MCF 10A (cell line): ENCODE results near the gene ITIH4. TPM values are rescaled to one million over a fixed set of nuclear protein-coding genes. Genes with fewer than 3 reads are reported as not detected.

Experiments used
- Bru-seq: library from RNA; stranded (reverse); fragments of 400-500 nt; gene quantifications from one replicate; lab custom pipeline; 2021; lab: Mats Ljungman, UMichigan
- BruChase-seq, 2 experiments: library from RNA; stranded (reverse); fragments of 400-500 nt; gene quantifications; one replicate each; lab custom pipeline; 2021; lab: Mats Ljungman, UMichigan
- BruUV-seq: library from RNA; stranded (reverse); fragments of 400-500 nt; replicated peaks from 2 replicates; lab custom pipeline; 2021; lab: Mats Ljungman, UMichigan
- CTCF ChIA-PET: fragments of 300-600 bp; sonication (Branson Sonifier 250); formaldehyde crosslinking; extraction: SDS; loops from one replicate; lab custom pipeline; 2021; ENCODE audit warnings: antibody characterized with exemption, inconsistent platforms; lab: Yijun Ruan, JAX
- POLR2A ChIA-PET: fragments of 300-600, 350-650 bp; sonication (Branson Sonifier 250); formaldehyde crosslinking; extraction: SDS; loops from one replicate; lab custom pipeline; 2020; ENCODE audit warnings: antibody characterized with exemption, inconsistent platforms; lab: Yijun Ruan, JAX
- DNase-seq: peaks from one replicate; pipeline ENCODE4 v3.0.0-alpha.2; 2018; ENCODE audit not compliant: unreplicated experiment
- H3K27ac Mint-ChIP-seq: one replicate; pipeline ENCODE4 v1.8.0; 2022; ENCODE audit warnings: mild to moderate bottlenecking, low read depth, mixed read lengths; ENCODE audit not compliant: unreplicated experiment
- H3K27me3 Mint-ChIP-seq: one replicate; pipeline ENCODE4 v1.8.0; 2022; ENCODE audit warnings: mixed read lengths; ENCODE audit not compliant: insufficient read depth, unreplicated experiment
- H3K36me3 Mint-ChIP-seq: one replicate; pipeline ENCODE4 v1.8.0; 2022; ENCODE audit warnings: mild to moderate bottlenecking, moderate library complexity, mixed read lengths; ENCODE audit not compliant: insufficient read depth, unreplicated experiment
- H3K4me1 Mint-ChIP-seq: one replicate; pipeline ENCODE4 v1.8.0; 2022; ENCODE audit warnings: mixed read lengths; ENCODE audit not compliant: insufficient read depth, unreplicated experiment
- H3K4me3 Mint-ChIP-seq: one replicate; pipeline ENCODE4 v1.8.0; 2022; ENCODE audit warnings: mild to moderate bottlenecking, moderate library complexity, mixed read lengths; ENCODE audit not compliant: unreplicated experiment
- H3K9me3 Mint-ChIP-seq: one replicate; pipeline ENCODE4 v1.8.0; 2022; ENCODE audit warnings: mixed read lengths; ENCODE audit not compliant: unreplicated experiment
- intact Hi-C: fragments of 100-400 bp; cut with micrococcal nuclease; formaldehyde crosslinking; loops from 2 replicates; pipeline ENCODE4 v1.14.1; 2022
- long read RNA-seq: library from polyadenylated mRNA; stranded (forward); transcript quantifications from one replicate; pipeline ENCODE4 v2.0.0, GENCODE V29; 2022
- total RNA-seq: library from RNA; stranded (reverse); gene quantifications from 2 replicates; pipeline ENCODE4 v1.2.3, GENCODE V29; 2022
- TF ChIP-seq, protein P1 (sequence below): fragments of 200-600 bp; IDR thresholded peaks from one replicate; pipeline ENCODE4 v1.8.0; 2022; ENCODE audit warnings: antibody characterized with exemption, mild to moderate bottlenecking; ENCODE audit not compliant: unreplicated experiment

The ITIH4 gene
- 0.58 and 2.9 TPM in 2 replicates for total RNA-seq
- percentile 2 among the genes with signal in this experiment for Bru-seq, nascent RNA
- percentile 33 among the genes with signal in this experiment for BruChase-seq, experiment 1, labeled RNA remaining after a 6-hour chase
- percentile 31 among the genes with signal in this experiment for BruChase-seq, experiment 2, labeled RNA remaining after a 2-hour chase
- long read RNA-seq, partial matches to known transcripts: 0 of 1 reads
- long read RNA-seq, other reads (novel, unspliced or antisense): 1 of 1 reads

DNA sequence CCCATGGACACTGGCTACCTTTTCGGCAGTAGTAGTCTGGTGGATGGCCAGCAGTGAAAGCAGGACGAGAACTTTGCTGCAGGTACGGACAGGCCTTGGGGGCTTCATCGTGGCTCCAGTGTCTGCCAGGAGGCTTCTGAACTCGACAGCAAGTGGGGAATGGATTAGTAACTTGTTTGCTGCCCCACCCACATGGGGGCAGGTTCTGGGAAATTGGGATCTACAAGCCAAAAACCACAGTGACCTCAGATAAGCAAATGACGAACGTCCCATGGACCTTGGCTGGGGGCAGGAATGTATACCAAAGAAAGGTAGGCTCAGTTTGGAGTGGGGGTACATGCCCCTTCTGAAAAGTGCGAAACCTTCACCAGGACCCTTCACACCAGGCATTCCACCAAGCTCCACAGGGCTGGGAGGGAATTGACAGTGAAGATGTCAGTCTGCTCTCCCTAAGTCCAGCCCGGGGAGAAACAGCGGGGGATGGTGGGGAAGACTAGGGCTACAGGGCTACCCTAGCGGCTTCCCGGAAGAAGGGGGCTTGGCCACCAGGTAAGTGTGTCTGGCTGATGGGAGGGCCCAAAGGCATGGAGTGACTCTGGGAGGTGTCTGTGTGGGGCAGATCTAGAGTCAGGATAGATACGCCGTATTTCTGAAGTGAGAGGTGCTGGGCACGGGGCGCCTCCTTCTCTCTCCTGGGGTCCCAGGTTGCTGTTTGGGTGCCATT lies at the start of gene ITIH4:
TSS of gene ITIH4 (minus strand) at position 138 of the 724 bp plus-strand sequence. CDS start at position 108, 30 bp downstream.
- Mint-ChIP-seq H3K9me3 (no peaks in the 10 kb centered on the region), H3K27ac (no peak within 1 kb of the TSS), H3K27me3 (no peaks in the 10 kb centered on the region), H3K4me3 (no peak within 1 kb of the TSS), H3K36me3 (no peaks in the 10 kb centered on the region), H3K4me1 (peaks cover 6% of the 10 kb centered on the region)
- BruUV-seq: no TSS peak
- ChIA-PET POLR2A (interaction anchor here (0.7 to 1.0 kb wide), 2 partner anchors 10 to 860 kb away, joined by 4 read pairs; no protein-coding TSS in a partner anchor), CTCF (interaction anchor here (0.6 to 1.2 kb wide), 2 partner anchors 10 to 77 kb away, joined by 3 to 5 read pairs; no protein-coding TSS in a partner anchor)
- DNase-seq: peak; percentile 69
- intact Hi-C loops: no loop called here
- TF ChIP-seq, protein P1, sequence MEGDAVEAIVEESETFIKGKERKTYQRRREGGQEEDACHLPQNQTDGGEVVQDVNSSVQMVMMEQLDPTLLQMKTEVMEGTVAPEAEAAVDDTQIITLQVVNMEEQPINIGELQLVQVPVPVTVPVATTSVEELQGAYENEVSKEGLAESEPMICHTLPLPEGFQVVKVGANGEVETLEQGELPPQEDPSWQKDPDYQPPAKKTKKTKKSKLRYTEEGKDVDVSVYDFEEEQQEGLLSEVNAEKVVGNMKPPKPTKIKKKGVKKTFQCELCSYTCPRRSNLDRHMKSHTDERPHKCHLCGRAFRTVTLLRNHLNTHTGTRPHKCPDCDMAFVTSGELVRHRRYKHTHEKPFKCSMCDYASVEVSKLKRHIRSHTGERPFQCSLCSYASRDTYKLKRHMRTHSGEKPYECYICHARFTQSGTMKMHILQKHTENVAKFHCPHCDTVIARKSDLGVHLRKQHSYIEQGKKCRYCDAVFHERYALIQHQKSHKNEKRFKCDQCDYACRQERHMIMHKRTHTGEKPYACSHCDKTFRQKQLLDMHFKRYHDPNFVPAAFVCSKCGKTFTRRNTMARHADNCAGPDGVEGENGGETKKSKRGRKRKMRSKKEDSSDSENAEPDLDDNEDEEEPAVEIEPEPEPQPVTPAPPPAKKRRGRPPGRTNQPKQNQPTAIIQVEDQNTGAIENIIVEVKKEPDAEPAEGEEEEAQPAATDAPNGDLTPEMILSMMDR: no peak

DNA sequence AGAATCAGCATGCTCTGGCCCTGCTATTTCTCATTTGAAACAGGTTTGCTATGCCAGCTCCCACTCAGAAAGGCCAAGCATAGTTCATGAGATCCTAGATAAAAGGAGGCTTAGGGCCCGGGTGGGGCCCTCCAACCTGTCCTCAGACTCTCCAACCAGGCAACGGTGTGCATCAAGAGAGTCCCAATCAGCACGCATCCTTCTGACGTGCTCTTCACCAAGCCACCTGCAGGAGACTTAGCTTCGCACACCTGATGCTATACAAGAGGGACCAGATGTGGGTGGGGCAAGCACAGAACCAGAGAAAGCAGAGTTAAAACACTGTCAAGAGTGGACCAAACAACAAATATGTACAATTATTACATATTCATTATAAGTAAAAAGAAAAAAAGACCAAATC lies 49.6 kb upstream of the ITIH4 start:
- POLR2A ChIA-PET: no interaction called here
- H3K4me3 Mint-ChIP-seq: no peak overlapping the region
- no TSS peak for BruUV-seq
- no peak overlapping the region for H3K27ac Mint-ChIP-seq
- H3K9me3 Mint-ChIP-seq: no peaks in the 10 kb centered on the region
- peaks cover 8% of the 10 kb centered on the region for H3K36me3 Mint-ChIP-seq
- intact Hi-C loops: no loop called here
- TF ChIP-seq, protein P1: no peak
- DNase-seq: no peak
- H3K4me1 Mint-ChIP-seq: no peaks in the 10 kb centered on the region
- no peaks in the 10 kb centered on the region for H3K27me3 Mint-ChIP-seq
- CTCF ChIA-PET: interaction anchor here (0.6 kb wide), 1 partner anchor 190 kb away, joined by 4 read pairs; no protein-coding TSS in a partner anchor

DNA sequence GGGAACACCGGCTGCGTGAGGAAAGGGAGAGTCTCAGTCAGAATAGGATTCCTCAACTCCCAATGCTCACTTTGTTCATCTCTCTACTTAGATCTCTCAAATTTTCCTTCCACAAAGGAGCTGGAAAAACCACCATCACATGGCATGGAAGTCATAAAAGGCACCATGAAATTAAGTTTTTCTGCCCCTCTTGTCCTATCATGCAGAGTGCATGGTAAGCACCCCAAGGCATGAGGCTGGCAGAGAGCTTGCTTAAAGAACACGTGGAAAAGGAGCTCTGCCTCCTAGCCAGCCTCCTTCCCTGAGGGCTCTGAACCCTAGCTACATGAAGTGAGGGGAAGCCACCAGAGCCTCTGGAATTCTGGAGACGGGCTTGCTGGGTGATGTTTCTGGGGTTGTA lies 49.1 kb upstream of the ITIH4 start:
- no TSS peak for BruUV-seq
- intact Hi-C loops: no loop called here
- peaks cover 8% of the 10 kb centered on the region for H3K36me3 Mint-ChIP-seq
- ChIA-PET POLR2A (no interaction called here), CTCF (interaction anchor here (1.1 to 1.5 kb wide), 3 partner anchors 32 to 59 kb away, joined by 3 read pairs; no protein-coding TSS in a partner anchor)
- no peaks in the 10 kb centered on the region for H3K9me3 Mint-ChIP-seq
- H3K27ac Mint-ChIP-seq: no peak overlapping the region
- TF ChIP-seq, protein P1: no peak
- H3K27me3 Mint-ChIP-seq: no peaks in the 10 kb centered on the region
- no peak overlapping the region for H3K4me3 Mint-ChIP-seq
- H3K4me1 Mint-ChIP-seq: no peaks in the 10 kb centered on the region
- no peak for DNase-seq

DNA sequence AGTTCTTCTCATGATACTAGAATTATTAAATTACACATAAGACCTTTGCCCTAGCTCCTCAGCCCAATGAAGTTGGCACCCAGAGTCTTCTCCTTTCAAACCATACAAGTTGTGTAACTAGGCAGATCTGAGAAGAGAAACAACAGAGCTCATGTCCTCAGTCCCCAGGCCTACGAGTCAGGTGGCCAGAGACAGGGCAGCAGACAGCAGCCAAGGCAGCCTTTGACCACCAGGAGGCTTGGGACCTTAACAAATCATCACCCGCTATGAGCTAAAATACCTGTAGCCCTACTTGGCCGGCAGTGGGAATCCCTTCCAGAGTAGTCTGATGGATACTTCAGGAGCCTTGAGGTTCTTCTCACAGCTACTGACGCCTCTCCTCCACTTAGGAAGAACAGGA lies 48.6 kb upstream of the ITIH4 start:
- Mint-ChIP-seq H3K27me3 (no peaks in the 10 kb centered on the region), H3K4me1 (no peaks in the 10 kb centered on the region), H3K9me3 (no peaks in the 10 kb centered on the region), H3K27ac (no peak overlapping the region), H3K36me3 (peaks cover 8% of the 10 kb centered on the region), H3K4me3 (no peak overlapping the region)
- ChIA-PET POLR2A (interaction anchor here (0.7 kb wide), 1 partner anchor 62 kb away, joined by 3 read pairs; no protein-coding TSS in a partner anchor), CTCF (interaction anchor here (0.6 to 1.5 kb wide), 5 partner anchors 31 to 832 kb away, joined by 3 to 4 read pairs (median 3); no protein-coding TSS in a partner anchor)
- TF ChIP-seq, protein P1: no peak
- intact Hi-C loops: no loop called here
- no peak for DNase-seq
- no TSS peak for BruUV-seq
